ENCODE data around the gene LNPEP. TPM values are rescaled to one million over a fixed set of nuclear protein-coding genes. Genes with fewer than 3 reads are reported as not detected.

Gene LNPEP
- total and polyA plus RNA-seq, 8 donors, result 2.0 to 20.0 (median 9.6) TPM

- Histone ChIP-seq H3K9me3 (no peaks in the 10 kb centered on the region), H3K27me3 (no peaks in the 10 kb centered on the region), H3K4me1 (peaks cover 0 to 7% (median 5%) of the 10 kb centered on the region in 3 donors), H3K27ac (no peak overlapping the region), H3K4me3 (no peak overlapping the region), H3K36me3 (no peaks in the 10 kb centered on the region)
- TF ChIP-seq, protein P1, sequence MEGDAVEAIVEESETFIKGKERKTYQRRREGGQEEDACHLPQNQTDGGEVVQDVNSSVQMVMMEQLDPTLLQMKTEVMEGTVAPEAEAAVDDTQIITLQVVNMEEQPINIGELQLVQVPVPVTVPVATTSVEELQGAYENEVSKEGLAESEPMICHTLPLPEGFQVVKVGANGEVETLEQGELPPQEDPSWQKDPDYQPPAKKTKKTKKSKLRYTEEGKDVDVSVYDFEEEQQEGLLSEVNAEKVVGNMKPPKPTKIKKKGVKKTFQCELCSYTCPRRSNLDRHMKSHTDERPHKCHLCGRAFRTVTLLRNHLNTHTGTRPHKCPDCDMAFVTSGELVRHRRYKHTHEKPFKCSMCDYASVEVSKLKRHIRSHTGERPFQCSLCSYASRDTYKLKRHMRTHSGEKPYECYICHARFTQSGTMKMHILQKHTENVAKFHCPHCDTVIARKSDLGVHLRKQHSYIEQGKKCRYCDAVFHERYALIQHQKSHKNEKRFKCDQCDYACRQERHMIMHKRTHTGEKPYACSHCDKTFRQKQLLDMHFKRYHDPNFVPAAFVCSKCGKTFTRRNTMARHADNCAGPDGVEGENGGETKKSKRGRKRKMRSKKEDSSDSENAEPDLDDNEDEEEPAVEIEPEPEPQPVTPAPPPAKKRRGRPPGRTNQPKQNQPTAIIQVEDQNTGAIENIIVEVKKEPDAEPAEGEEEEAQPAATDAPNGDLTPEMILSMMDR (IDR thresholded peaks at IDR 0.05), result no peak
- intact Hi-C loops (cut with DNase I), result no loop called here
- ATAC-seq (no peak), DNase-seq (no peak), FAIRE-seq (no peak)
- 86 to 93% methylated on average over 4 of the region's 4 CpGs for WGBS, 2 donors
Measured at GRCh38 chr5:96962540-96962991, 26.7 kb downstream of the LNPEP start.

- H3K36me3 ChIP-seq, result no peaks in the 10 kb centered on the region
- no peaks in the 10 kb centered on the region for H3K27me3 ChIP-seq
- intact Hi-C loops (cut with DNase I), result no loop called here
- H3K9me3 ChIP-seq, result no peaks in the 10 kb centered on the region
- H3K4me3 ChIP-seq, result no peak overlapping the region
- 49 to 58% methylated on average over 3 of the region's 3 CpGs for WGBS, 2 donors
- peaks cover under 1 to 12% (median 5%) of the 10 kb centered on the region in 3 donors for H3K4me1 ChIP-seq
- ATAC-seq (peak in 3 of 4 donors; percentile 58 to 84 (median 69)), FAIRE-seq (no peak), DNase-seq (peak in 1 of 6 donors; percentile 9)
- H3K27ac ChIP-seq, result no peak overlapping the region
- TF ChIP-seq, protein P1 (IDR thresholded peaks at IDR 0.05), result no peak
Measured at GRCh38 chr5:96963267-96963666, 27.4 kb downstream of the LNPEP start.

GRCh38 chr5:96966801-96967200, 30.9 kb downstream of the LNPEP start:
- ATAC-seq, result no peak
- no peak overlapping the region for H3K4me3 ChIP-seq
- no peak for FAIRE-seq
- H3K36me3 ChIP-seq, result no peaks in the 10 kb centered on the region
- intact Hi-C loops (cut with DNase I), result no loop called here
- 93 to 97% methylated on average over 4 of the region's 4 CpGs for WGBS, 2 donors
- H3K9me3 ChIP-seq, result no peaks in the 10 kb centered on the region
- H3K4me1 ChIP-seq, result peaks cover 10 to 19% (median 13%) of the 10 kb centered on the region in 3 donors
- H3K27ac ChIP-seq, result no peak overlapping the region
- no peak for DNase-seq
- TF ChIP-seq, protein P1 (IDR thresholded peaks at IDR 0.05), result no peak
- H3K27me3 ChIP-seq, result no peaks in the 10 kb centered on the region

- no peaks in the 10 kb centered on the region for H3K27me3 ChIP-seq
- H3K27ac ChIP-seq, result no peak overlapping the region
- intact Hi-C loops (cut with DNase I), result no loop called here
- DNase-seq, result no peak
- TF ChIP-seq, protein P1 (IDR thresholded peaks at IDR 0.05), result no peak
- H3K4me3 ChIP-seq, result no peak overlapping the region
- H3K9me3 ChIP-seq, result no peaks in the 10 kb centered on the region
- 97 to 98% methylated on average over 1 of the region's 1 CpG for WGBS, 2 donors
- no peaks in the 10 kb centered on the region for H3K36me3 ChIP-seq
- ATAC-seq, result no peak
- peaks cover 10 to 19% (median 13%) of the 10 kb centered on the region in 3 donors for H3K4me1 ChIP-seq
- FAIRE-seq, result no peak
Measured at GRCh38 chr5:96967400-96967799, 31.5 kb downstream of the LNPEP start.

GRCh38 chr5:96968074-96968473, 32.2 kb downstream of the LNPEP start:
- Histone ChIP-seq H3K27me3 (no peaks in the 10 kb centered on the region), H3K27ac (no peak overlapping the region), H3K9me3 (no peaks in the 10 kb centered on the region), H3K36me3 (no peaks in the 10 kb centered on the region), H3K4me3 (no peak overlapping the region), H3K4me1 (peaks cover 10 to 18% (median 16%) of the 10 kb centered on the region in 3 donors)
- 23 to 24% methylated on average over 1 of the region's 1 CpG for WGBS, 2 donors
- no peak for DNase-seq
- peak in 2 of 4 donors; percentile 54 to 71 for ATAC-seq
- intact Hi-C loops (cut with DNase I), result no loop called here
- TF ChIP-seq, protein P1 (IDR thresholded peaks at IDR 0.05), result no peak
- FAIRE-seq, result no peak
